IgD-negative memory B cell (primary cell): ENCODE data around the gene ZPR1. TPM values are rescaled to one million over a fixed set of nuclear protein-coding genes. Genes with fewer than 3 reads are reported as not detected.
"Not testable (repeated sequence)": the region's sequence is repeated elsewhere in the genome, so short reads cannot be mapped to it uniquely, and the experiment has no call there.

Experiments used
- H3K27ac Mint-ChIP-seq, 3 donors: one replicate each; pipeline ENCODE4 v1.8.0; 2020 to 2022; ENCODE audit warnings: mild to moderate bottlenecking in 3 of 3, mixed read lengths in 3 of 3, moderate library complexity in 1 of 3
- H3K27me3 Mint-ChIP-seq: one replicate; pipeline ENCODE4 v1.8.0; 2021; ENCODE audit warnings: mixed read lengths
- H3K36me3 Mint-ChIP-seq: one replicate; pipeline ENCODE4 v1.8.0; 2020; ENCODE audit warnings: mild to moderate bottlenecking, mixed read lengths
- H3K4me1 Mint-ChIP-seq, 3 donors: one replicate each; pipeline ENCODE4 v1.8.0; 2020 to 2022; ENCODE audit warnings: mixed read lengths in 3 of 3, mild to moderate bottlenecking in 1 of 3
- H3K4me3 Mint-ChIP-seq, 4 donors: one replicate each; pipeline ENCODE4 v1.8.0; 2020 to 2022; ENCODE audit warnings: mild to moderate bottlenecking in 4 of 4, mixed read lengths in 4 of 4, moderate library complexity in 3 of 4
- H3K9me3 Mint-ChIP-seq, 3 donors: one replicate each; pipeline ENCODE4 v1.8.0; 2020 to 2021; ENCODE audit warnings: mixed read lengths in 3 of 3, mild to moderate bottlenecking in 1 of 3
- polyA plus RNA-seq: library from polyadenylated mRNA; unstranded; fragments of 300-500 nt; fragmentation: Illumina TruSeq; gene quantifications from one replicate; pipeline ENCODE4 v1.2.3, GENCODE V29; 2021

ZPR1 gene
- polyA plus RNA-seq, 1 donor from 2014 or later, result 56.3 TPM

DNA sequence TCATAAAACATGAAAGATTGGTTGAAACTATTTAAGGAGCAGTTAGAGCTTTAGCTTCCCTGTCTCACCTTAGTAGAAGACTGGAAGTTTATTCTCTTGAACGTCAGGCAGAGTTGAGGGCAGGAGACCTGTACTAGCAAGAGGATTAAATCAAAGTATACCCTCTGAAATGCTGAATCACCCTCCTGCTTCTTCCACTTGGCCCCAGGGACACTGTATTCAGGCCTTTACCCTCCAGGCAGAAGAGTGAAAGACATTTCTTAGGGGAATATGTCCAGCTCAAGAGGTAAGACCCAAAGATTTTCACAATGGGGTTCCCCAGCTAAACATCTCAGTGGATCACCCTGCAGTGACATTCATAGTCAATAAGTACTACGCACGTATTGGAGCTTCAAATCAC lies 23.4 kb upstream of the ZPR1 start:
- Mint-ChIP-seq H3K9me3 (peaks cover 0 to 3% (median 0%) of the 10 kb centered on the region in 3 donors), H3K36me3 (no peaks in the 10 kb centered on the region), H3K27ac (no peak overlapping the region), H3K4me1 (no peaks in the 10 kb centered on the region), H3K27me3 (peaks cover 5% of the 10 kb centered on the region), H3K4me3 (no peak overlapping the region)

DNA sequence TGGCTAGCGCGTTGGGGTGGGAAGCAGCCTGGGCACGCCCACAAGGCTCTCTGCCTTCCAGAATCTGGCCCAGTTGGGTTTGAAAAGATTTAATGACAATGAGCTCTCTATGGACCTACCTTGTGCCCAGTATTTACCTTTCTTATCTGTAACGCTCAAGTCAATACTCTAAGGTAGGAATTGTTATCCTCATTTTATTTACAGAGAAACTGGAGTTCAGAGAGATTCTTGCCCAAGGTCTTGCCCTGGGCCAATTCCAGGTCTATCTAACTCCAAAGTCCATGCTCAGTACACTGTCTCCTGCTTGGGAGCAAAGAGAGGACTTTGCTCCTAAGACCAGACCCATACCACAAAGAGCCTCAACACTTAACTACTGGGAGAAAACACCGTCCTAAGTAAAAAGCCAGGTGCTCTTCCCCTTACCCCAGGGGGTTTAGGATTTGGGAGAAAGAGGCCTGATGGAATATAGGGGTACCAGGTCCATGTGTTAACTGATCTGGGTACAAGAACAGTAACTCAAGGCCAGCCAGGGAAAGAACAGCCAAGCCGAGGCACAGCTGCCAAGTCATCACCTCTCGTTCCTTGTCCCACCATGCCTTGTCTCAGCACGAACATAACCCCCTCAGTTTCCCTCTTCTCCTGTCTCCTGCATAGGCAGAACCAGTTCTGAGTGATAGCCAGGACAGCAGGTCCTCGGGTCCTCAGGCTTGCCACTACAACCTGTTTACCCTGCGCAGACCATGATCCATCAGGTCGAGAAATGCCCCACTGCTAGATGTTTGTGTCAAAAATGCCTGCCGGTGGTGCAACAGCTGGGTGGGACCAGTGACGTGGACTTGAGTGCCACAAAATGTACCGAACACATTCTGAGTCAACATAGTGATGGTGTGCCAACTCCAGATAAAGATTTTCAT lies 20.7 kb upstream of the ZPR1 start:
- no peak overlapping the region for H3K27ac Mint-ChIP-seq
- peaks cover 0 to 5% (median 0%) of the 10 kb centered on the region in 3 donors for H3K9me3 Mint-ChIP-seq
- no peaks in the 10 kb centered on the region for H3K4me1 Mint-ChIP-seq
- no peak overlapping the region for H3K4me3 Mint-ChIP-seq
- H3K27me3 Mint-ChIP-seq, result peaks cover 10% of the 10 kb centered on the region
- no peaks in the 10 kb centered on the region for H3K36me3 Mint-ChIP-seq

DNA sequence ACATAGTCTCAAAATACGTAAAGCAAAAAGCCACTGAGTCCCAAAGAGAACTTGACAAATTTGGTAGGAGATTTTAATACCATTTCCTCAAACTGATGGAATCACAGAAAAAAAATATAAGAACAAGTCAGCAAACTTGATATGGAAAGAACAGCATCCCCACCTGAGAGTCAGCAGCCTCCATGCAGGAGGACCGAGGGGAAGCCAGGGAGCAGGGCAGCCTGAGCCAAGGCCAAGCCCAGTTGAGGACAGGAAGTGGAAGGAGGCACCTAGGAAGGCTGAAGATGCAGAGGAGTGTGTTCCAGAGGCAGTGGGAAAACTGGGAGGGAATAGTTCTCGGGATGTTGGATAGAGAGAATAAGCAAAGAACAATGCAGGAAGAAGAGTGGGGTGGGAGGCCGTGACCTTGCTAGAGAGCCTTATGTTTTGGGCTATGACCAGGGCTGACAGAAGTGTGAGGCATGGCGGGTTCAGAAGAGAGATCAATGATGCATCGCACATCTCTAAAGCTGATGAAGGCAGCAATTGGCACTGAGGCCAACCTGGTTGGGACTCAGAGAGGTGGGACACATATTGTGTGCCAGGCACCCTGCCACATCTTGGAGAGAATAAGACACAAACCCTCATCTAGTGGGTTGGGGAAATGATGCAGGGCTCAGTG lies 19.9 kb upstream of the ZPR1 start:
- Mint-ChIP-seq H3K9me3 (peaks cover 0 to 4% (median 0%) of the 10 kb centered on the region in 3 donors), H3K27ac (no peak overlapping the region), H3K36me3 (peaks cover 1% of the 10 kb centered on the region), H3K4me3 (no peak overlapping the region), H3K27me3 (peaks cover 11% of the 10 kb centered on the region), H3K4me1 (no peaks in the 10 kb centered on the region)

DNA sequence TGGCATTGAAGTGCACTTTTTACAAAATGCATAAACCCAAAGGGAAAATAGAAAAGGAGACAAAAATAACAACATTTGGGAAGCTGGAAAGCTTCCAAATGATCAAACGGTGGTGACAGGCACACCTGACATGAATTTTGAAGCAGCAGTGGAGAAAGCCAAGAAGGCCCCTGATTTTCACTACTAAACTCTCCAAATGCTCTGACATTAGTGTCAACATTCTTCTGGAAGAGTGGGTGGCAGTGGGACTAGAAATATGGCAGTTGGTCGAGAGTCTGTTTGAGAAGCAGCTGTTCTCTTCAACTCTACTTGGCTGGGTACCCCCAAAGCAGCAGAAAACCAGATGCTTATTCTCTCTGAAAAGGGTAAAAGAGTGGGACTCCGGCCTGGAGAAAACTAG lies 16.2 kb upstream of the ZPR1 start:
- peaks cover 9% of the 10 kb centered on the region for H3K27me3 Mint-ChIP-seq
- no peak overlapping the region for H3K4me3 Mint-ChIP-seq
- peak overlapping the region in 1 of 3 donors; percentile 28 for H3K27ac Mint-ChIP-seq
- peaks cover 1% of the 10 kb centered on the region for H3K36me3 Mint-ChIP-seq
- H3K9me3 Mint-ChIP-seq, result peaks cover 0 to 2% (median 0%) of the 10 kb centered on the region in 3 donors
- H3K4me1 Mint-ChIP-seq, result no peaks in the 10 kb centered on the region

DNA sequence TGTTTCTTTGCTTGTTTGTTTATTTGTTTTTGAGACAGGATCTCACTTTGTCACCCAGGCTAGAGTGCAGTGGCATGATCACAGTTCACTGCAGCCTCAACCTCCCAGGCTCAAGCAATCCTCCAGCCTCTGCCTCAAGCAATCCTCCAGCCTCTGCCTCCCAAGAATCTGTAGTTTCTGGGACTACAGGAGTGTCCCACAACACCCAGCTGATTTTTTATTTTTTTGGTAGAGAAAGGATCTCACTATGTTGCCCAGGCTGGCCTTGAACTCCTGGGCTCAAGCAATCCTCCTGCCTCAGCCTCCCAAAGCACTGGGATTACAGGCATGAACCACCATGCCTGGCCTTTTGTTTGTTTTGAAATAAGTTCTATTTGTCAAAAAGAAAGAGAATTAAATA lies 13.8 kb upstream of the ZPR1 start:
- H3K9me3 Mint-ChIP-seq, H3K4me1 Mint-ChIP-seq: not testable (repeated sequence)

DNA sequence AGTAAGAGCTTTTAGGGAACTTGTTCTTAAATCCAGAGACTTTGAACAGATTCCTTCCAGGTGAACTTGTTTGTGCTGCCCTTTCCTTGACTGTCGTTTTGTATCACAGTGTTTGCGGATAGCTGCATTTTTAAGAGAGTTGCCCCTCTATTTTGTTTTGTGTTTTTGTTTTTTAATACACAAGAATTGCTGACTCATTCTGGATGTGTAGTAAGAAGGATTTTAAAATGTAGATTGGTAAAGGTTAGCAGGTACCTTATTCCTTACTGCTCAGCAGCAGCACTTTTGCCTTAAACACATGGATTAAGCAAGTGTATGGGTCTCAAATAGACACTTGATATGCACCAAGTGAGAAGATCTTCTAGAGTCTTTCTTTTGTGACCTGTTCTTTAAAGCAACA lies 12.8 kb upstream of the ZPR1 start:
- H3K9me3 Mint-ChIP-seq, result peaks cover 0 to 2% (median 0%) of the 10 kb centered on the region in 3 donors
- peaks cover 9% of the 10 kb centered on the region for H3K27me3 Mint-ChIP-seq
- H3K27ac Mint-ChIP-seq, result no peak overlapping the region
- H3K4me3 Mint-ChIP-seq, result no peak overlapping the region
- peaks cover 1% of the 10 kb centered on the region for H3K36me3 Mint-ChIP-seq
- peaks cover 0 to 3% (median 0%) of the 10 kb centered on the region in 3 donors for H3K4me1 Mint-ChIP-seq

More for the DNA sequence above, 13.8 kb upstream of the ZPR1 start:
- not testable (repeated sequence) for H3K27me3 Mint-ChIP-seq, H3K4me3 Mint-ChIP-seq, H3K36me3 Mint-ChIP-seq, H3K27ac Mint-ChIP-seq

DNA sequence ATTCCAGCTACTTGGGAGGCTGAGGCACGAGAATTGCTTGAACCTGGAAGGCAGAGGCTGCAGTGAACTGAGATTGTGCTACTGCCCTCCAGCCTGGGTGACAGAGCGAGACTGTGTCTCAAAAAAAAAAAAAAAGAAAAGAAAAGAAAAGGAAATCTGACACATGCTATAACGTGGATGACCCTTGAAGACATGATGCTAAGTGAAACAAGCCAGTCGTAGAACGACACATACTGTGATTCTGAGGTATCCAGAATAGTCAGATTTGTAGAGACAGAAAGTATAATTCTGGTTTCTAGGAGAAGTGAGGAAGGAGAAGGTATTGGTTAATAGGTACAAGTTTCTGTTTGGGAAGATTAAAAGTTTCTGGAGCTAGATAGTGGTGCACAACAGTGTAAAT lies 10.5 kb upstream of the ZPR1 start:
- no peak overlapping the region for H3K27ac Mint-ChIP-seq
- no peaks in the 10 kb centered on the region for H3K9me3 Mint-ChIP-seq
- H3K27me3 Mint-ChIP-seq, result peaks cover 3% of the 10 kb centered on the region
- H3K36me3 Mint-ChIP-seq, result peaks cover 1% of the 10 kb centered on the region
- H3K4me3 Mint-ChIP-seq, result peak overlapping the region in 1 of 4 donors; percentile 41
- H3K4me1 Mint-ChIP-seq, result peaks cover 0 to 3% (median 0%) of the 10 kb centered on the region in 3 donors

DNA sequence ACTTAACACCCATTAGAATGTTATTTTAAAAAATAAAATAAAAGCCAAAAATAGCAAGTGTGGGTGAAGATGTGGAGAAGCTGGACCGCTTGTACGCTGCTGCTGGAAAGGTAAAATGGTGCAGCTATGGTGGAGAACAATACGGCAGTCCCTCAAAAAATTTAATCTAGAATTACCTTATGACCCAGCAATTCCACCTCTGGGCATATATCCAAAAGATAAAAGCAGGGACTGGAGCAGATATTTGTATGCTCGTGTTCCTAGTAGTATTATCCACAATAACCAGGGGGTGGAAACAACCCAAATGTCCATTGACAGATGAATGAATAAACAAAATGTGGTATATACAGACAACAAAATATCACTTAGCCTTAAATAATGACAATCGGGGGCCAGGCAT lies 10.0 kb upstream of the ZPR1 start:
- peaks cover 3% of the 10 kb centered on the region for H3K27me3 Mint-ChIP-seq
- H3K4me1 Mint-ChIP-seq, result peaks cover 0 to 3% (median 0%) of the 10 kb centered on the region in 3 donors

DNA sequence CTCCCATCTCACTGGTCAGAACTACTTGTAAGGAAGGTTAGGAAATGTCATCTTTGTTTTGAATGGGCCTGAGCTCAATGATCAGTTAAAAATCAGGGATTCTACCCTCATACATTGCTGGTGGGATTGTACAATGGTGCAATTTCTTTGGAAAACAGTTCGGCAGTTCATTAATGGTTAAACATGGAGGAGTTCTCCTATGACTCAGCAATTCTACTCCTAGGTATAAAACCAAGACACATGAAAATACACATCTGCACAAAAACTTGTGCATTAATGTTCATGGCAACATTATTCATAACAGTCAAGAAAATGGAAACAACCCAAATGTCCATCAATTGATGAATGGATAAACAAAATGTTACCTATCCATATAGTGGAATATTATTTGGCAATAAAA lies 8.7 kb upstream of the ZPR1 start:
- Mint-ChIP-seq H3K4me1 (peaks cover 0 to 3% (median 0%) of the 10 kb centered on the region in 3 donors), H3K9me3 (no peaks in the 10 kb centered on the region), H3K36me3 (no peaks in the 10 kb centered on the region), H3K27me3 (peaks cover 3% of the 10 kb centered on the region), H3K27ac (no peak overlapping the region), H3K4me3 (no peak overlapping the region)

More for the DNA sequence above, 10.0 kb upstream of the ZPR1 start:
- H3K27ac Mint-ChIP-seq, result no peak overlapping the region
- no peak overlapping the region for H3K4me3 Mint-ChIP-seq
- peaks cover under 1% of the 10 kb centered on the region for H3K36me3 Mint-ChIP-seq
- H3K9me3 Mint-ChIP-seq, result no peaks in the 10 kb centered on the region

DNA sequence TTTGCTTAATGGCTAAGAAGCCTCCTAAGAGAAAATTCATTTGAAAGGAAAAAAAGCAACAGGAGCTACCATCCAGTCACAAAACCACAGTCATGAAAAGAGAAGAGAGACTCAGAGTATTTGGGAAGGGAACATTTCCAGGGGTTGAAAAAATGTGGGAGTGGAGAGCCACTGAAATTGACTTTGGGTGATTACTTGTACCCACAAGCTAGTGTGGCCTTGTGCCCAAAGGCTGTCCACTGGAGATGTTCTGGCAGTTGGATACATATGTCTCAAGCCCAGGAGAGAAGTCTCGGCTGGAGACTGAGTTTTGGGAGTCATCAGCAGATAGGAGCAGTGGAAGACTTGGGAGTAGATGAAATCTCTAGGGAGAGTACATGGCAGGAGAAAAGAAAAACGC lies 7.0 kb upstream of the ZPR1 start:
- H3K27ac Mint-ChIP-seq, result no peak overlapping the region
- H3K36me3 Mint-ChIP-seq, result no peaks in the 10 kb centered on the region
- H3K27me3 Mint-ChIP-seq, result peaks cover 5% of the 10 kb centered on the region
- H3K4me3 Mint-ChIP-seq, result no peak overlapping the region
- no peaks in the 10 kb centered on the region for H3K9me3 Mint-ChIP-seq
- H3K4me1 Mint-ChIP-seq, result peaks cover 0 to 3% (median 3%) of the 10 kb centered on the region in 3 donors

DNA sequence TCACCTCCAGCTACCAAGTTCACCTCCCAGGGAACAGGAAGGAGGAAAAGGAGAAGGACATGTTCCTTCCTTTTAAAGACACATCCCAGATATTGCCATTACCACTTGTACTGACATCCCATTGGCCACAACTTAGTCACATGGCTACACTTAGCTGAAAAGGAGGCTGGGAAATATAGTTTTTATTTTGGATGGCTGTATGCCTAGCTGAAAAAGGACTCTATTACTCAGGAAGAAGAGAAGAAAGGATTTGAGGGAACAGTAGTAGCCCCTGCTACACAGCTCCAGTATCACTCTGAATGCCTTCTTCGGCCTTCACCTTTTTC lies 5.9 kb upstream of the ZPR1 start:
- Mint-ChIP-seq H3K27ac (no peak overlapping the region), H3K4me1 (peaks cover 0 to 3% (median 3%) of the 10 kb centered on the region in 3 donors), H3K9me3 (no peaks in the 10 kb centered on the region), H3K4me3 (no peak overlapping the region), H3K36me3 (no peaks in the 10 kb centered on the region), H3K27me3 (peaks cover 5% of the 10 kb centered on the region)

DNA sequence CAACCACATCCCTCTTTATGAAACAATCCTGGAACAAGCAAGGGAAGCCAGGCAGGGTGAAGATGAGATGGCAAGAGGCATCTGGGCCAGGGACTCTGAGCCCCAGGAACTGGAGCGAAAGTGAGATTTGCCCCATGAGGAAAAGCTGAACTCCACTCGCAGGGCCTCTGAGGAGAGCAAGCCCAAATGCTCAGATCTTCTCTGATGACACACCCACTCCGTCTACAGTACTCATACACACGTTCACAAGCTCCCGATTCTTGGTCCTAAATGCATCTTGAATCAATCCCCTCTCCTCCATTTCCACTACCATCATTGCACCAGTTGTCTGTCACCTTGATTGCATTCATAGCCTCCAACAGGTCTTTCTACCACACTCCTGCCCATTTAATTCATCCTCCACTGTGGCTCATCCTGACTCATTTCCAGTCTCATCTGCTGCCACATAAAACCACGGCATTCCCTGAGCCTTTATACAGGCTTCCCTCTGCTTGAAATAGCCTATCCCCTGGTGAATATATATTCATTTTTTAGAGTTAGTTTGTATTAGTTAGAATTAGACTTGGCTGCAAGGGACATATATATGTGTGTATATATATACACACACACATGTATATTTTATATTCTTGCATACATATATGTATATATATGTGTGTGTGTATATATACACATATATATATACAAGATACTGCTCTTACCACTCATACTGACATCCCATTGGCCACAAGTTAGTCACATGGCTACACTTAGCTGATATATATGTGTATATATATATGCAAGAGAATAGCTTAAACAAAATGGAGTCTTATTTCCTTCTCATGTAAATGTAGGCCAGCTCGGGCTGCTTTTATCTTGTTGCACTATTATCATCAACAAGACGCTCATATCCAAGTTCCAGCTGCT lies 5.3 kb upstream of the ZPR1 start:
- Mint-ChIP-seq H3K27ac (peak overlapping the region in 1 of 3 donors; percentile 14), H3K4me1 (peaks cover 5 to 7% (median 6%) of the 10 kb centered on the region in 3 donors), H3K27me3 (peaks cover 4% of the 10 kb centered on the region), H3K36me3 (no peaks in the 10 kb centered on the region), H3K4me3 (peak overlapping the region in 1 of 4 donors; percentile 1), H3K9me3 (no peaks in the 10 kb centered on the region)

DNA sequence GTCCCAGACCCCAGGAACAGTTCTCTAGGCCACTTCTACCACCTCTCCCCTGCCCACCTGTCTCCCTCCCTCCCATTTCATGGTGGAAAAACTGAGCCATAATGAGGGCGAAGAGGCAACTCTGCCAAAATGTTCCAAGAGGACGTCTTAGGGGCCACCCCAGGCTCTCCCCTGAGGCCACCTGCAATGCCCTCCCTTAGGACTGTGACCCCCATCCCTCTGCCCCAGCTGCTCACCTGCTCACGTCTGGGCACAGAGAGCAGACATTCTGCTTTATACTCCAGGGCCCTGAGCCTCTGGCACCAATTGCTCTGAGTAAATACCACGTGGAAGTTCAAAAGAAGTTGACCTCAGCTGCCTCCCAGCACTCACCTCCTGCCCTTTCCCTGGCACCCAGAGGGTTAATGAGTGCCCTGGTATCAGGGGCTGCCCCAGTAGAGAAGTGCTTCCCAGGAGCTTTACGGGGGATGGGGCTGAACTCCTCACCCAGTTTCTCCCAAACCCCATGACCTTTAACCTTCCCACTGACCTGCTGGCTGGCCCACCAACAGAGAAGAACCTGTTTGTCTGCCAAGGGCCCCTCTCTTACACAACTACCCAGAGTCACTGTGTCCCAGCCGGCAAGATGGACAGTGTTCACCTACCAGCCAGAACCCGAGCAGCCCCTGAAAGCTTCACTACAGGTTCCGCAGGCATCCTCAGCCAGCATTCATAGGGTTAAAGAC lies 4.5 kb upstream of the ZPR1 start:
- H3K27me3 Mint-ChIP-seq, result peaks cover 4% of the 10 kb centered on the region
- H3K27ac Mint-ChIP-seq, result no peak overlapping the region
- H3K4me3 Mint-ChIP-seq, result no peak overlapping the region
- H3K9me3 Mint-ChIP-seq, result no peaks in the 10 kb centered on the region
- H3K4me1 Mint-ChIP-seq, result peaks cover 7 to 9% (median 7%) of the 10 kb centered on the region in 3 donors
- H3K36me3 Mint-ChIP-seq, result no peaks in the 10 kb centered on the region

DNA sequence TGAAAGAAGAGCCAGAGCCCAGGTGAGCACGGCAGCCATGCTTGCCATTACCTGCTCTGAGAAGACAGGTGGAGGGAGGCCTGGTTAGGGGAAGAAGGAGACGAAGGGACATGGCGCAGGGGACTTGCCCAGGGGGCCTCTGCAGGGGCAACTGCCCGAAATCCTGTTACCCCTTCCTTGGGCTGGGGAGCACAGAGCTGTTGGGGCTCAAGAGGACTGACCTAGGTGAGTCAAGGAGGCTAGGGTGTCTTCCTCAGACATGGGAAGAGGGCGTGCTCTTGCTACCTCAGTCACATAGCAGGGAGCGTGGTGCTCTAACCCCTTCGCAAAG lies 4.0 kb upstream of the ZPR1 start, which contains the start of gene APOA5:
Gene APOA5, minus strand, starts transcription at position 67 of the 331 bp plus-strand sequence. Its CDS starts 19 bp downstream, at position 48.
- peaks cover 4% of the 10 kb centered on the region for H3K36me3 Mint-ChIP-seq
- peaks cover 9 to 12% (median 11%) of the 10 kb centered on the region in 3 donors for H3K4me1 Mint-ChIP-seq
- H3K27me3 Mint-ChIP-seq, result peaks cover 4% of the 10 kb centered on the region
- no peaks in the 10 kb centered on the region for H3K9me3 Mint-ChIP-seq
- H3K4me3 Mint-ChIP-seq, result peak within 1 kb of the TSS in 3 of 4 donors; percentile 13 to 74 (median 52)
- peak within 1 kb of the TSS in 1 of 3 donors; percentile 14 for H3K27ac Mint-ChIP-seq
